NCI-H748 (cell line): ENCODE measurements around the gene ADGRL3.
"Not testable (repeated sequence)": the region's sequence is repeated elsewhere in the genome, so short reads cannot be mapped to it uniquely, and the experiment has no call there.

ENCODE experiments used
- DNase-seq: peaks from one replicate; lab custom pipeline; 2025; ENCODE audit not compliant: unreplicated experiment; lab: John Stamatoyannopoulos, UW

The ADGRL3 gene

GRCh38 chr4:61716426-61716825 lies 516.3 kb downstream of the ADGRL3 start:
- DNase-seq = no peak

GRCh38 chr4:61723492-61723891 lies 523.4 kb downstream of the ADGRL3 start:
- peak; percentile 76 for DNase-seq

- DNase-seq = no peak
These were observed 527.2 kb downstream of the ADGRL3 start for GRCh38 chr4:61727286-61727685.

- no peak for DNase-seq
These were observed 534.3 kb downstream of the ADGRL3 start for GRCh38 chr4:61734409-61734808.

GRCh38 chr4:61739887-61740286 lies 539.8 kb downstream of the ADGRL3 start:
- no peak for DNase-seq

GRCh38 chr4:61740886-61741285 lies 540.8 kb downstream of the ADGRL3 start:
- DNase-seq = peak; percentile 14

- peak; percentile 12 for DNase-seq
These were observed 541.4 kb downstream of the ADGRL3 start for GRCh38 chr4:61741327-61742096.

GRCh38 chr4:61750810-61751209 lies 550.7 kb downstream of the ADGRL3 start:
- DNase-seq = no peak

GRCh38 chr4:61752617-61753016 lies 552.5 kb downstream of the ADGRL3 start:
- no peak for DNase-seq

GRCh38 chr4:61753739-61754138 lies 553.6 kb downstream of the ADGRL3 start:
- DNase-seq = no peak

GRCh38 chr4:61756937-61757336 lies 556.8 kb downstream of the ADGRL3 start:
- DNase-seq = not testable (repeated sequence)

- not testable (repeated sequence) for DNase-seq
These were observed 557.9 kb downstream of the ADGRL3 start for GRCh38 chr4:61757983-61758382.

- not testable (repeated sequence) for DNase-seq
These were observed 558.5 kb downstream of the ADGRL3 start for GRCh38 chr4:61758596-61758995.

GRCh38 chr4:61759245-61759644 lies 559.1 kb downstream of the ADGRL3 start:
- not testable (repeated sequence) for DNase-seq

- DNase-seq = not testable (repeated sequence)
These were observed 559.8 kb downstream of the ADGRL3 start for GRCh38 chr4:61759885-61760284.

- no peak for DNase-seq
These were observed 560.7 kb downstream of the ADGRL3 start for GRCh38 chr4:61760820-61761219.

GRCh38 chr4:61762722-61763627 lies 562.8 kb downstream of the ADGRL3 start:
- no peak for DNase-seq

- no peak for DNase-seq
These were observed 563.6 kb downstream of the ADGRL3 start for GRCh38 chr4:61763682-61764081.

GRCh38 chr4:61764090-61764489 lies 564.0 kb downstream of the ADGRL3 start:
- DNase-seq = not testable (repeated sequence)

GRCh38 chr4:61769444-61770167 lies 569.5 kb downstream of the ADGRL3 start:
- DNase-seq = not testable (repeated sequence)

GRCh38 chr4:61770456-61770855 lies 570.3 kb downstream of the ADGRL3 start:
- no peak for DNase-seq
